HG03442 (cell line): Measurements from ENCODE around the gene COPG1.
"Not testable (repeated sequence)": the region's sequence is repeated elsewhere in the genome, so short reads cannot be mapped to it uniquely, and the experiment has no call there.

Source experiments
- ATAC-seq: cut with Tn5 transposase; IDR thresholded peaks from one replicate; pipeline ENCODE4 v1.9.1; 2021; ENCODE audit warnings: mild to moderate bottlenecking, moderate library complexity; ENCODE audit not compliant: unreplicated experiment

Gene COPG1

GRCh38 chr3:129238945-129239705 is 10.3 kb upstream of the COPG1 start:
- no peak for ATAC-seq

- ATAC-seq = no peak
Measured at GRCh38 chr3:129239991-129240390, 9.4 kb upstream of the COPG1 start.

- ATAC-seq = no peak
Measured at GRCh38 chr3:129240436-129240835, 9.0 kb upstream of the COPG1 start.

GRCh38 chr3:129245141-129245540 is 4.3 kb upstream of the COPG1 start:
- ATAC-seq = no peak

GRCh38 chr3:129245641-129246306 is 3.6 kb upstream of the COPG1 start:
- ATAC-seq = not testable (repeated sequence)

GRCh38 chr3:129246636-129247035 is 2.8 kb upstream of the COPG1 start:
- no peak for ATAC-seq

- no peak for ATAC-seq
Measured at GRCh38 chr3:129248286-129248979, 973 bp upstream of the COPG1 start.

- ATAC-seq = no peak
Measured at GRCh38 chr3:129252748-129253147, 3.3 kb downstream of the COPG1 start.

- no peak for ATAC-seq
Measured at GRCh38 chr3:129254536-129255230, 5.3 kb downstream of the COPG1 start.

GRCh38 chr3:129256270-129256669 is 6.9 kb downstream of the COPG1 start:
- no peak for ATAC-seq

- no peak for ATAC-seq
Measured at GRCh38 chr3:129257609-129258008, 8.2 kb downstream of the COPG1 start.

- ATAC-seq = no peak
Measured at GRCh38 chr3:129259612-129260477, 10.4 kb downstream of the COPG1 start.

GRCh38 chr3:129260606-129261005 is 11.2 kb downstream of the COPG1 start:
- ATAC-seq = no peak

- ATAC-seq = no peak
Measured at GRCh38 chr3:129261894-129262293, 12.5 kb downstream of the COPG1 start.

- no peak for ATAC-seq
Measured at GRCh38 chr3:129263161-129263910, 13.9 kb downstream of the COPG1 start.

- ATAC-seq = not testable (repeated sequence)
Measured at GRCh38 chr3:129264994-129265393, 15.6 kb downstream of the COPG1 start.

GRCh38 chr3:129266651-129267050 is 17.2 kb downstream of the COPG1 start:
- no peak for ATAC-seq

- no peak for ATAC-seq
Measured at GRCh38 chr3:129268396-129268795, 19.0 kb downstream of the COPG1 start.

GRCh38 chr3:129271674-129272073 is 22.3 kb downstream of the COPG1 start:
- ATAC-seq = no peak

- ATAC-seq = peak; percentile 83
Measured at GRCh38 chr3:129276385-129276784, 27.0 kb downstream of the COPG1 start.
